Tibial nerve (tissue), 4 donors: ENCODE measurements around the gene RILPL1. TPM values are rescaled to one million over a fixed set of nuclear protein-coding genes. Genes with fewer than 3 reads are reported as not detected.

Experiments
- DNase-seq, 2 donors: peaks; one replicate each; pipeline ENCODE4 v3.0.0-alpha.2; 2019; ENCODE audit warnings: low spot score in 2 of 2
- H3K27ac ChIP-seq, 4 donors: fragments of 200-600 bp; sonication (generic) in 3 of 4; one replicate each; pipeline ENCODE4 v1.5.1; 2017 to 2019; ENCODE audit warnings: mild to moderate bottlenecking in 1 of 4
- H3K27me3 ChIP-seq, 2 donors: fragments of 200-600 bp; sonication (generic) in 1 of 2; one replicate each; pipeline versions ENCODE4 v1.5.1 to v1.6.0; 2017 to 2019
- H3K36me3 ChIP-seq, 3 donors: fragments of 200-600 bp; sonication (generic); one replicate each; pipeline ENCODE4 v1.5.1; 2018 to 2019
- H3K4me1 ChIP-seq, 4 donors: fragments of 200-600 bp; sonication (generic) in 3 of 4; one replicate each; pipeline ENCODE4 v1.5.1; 2017 to 2019
- H3K4me3 ChIP-seq, 4 donors: fragments of 200-600 bp; sonication (generic) in 3 of 4; one replicate each; pipeline ENCODE4 v1.5.1; 2017 to 2019; ENCODE audit warnings: mild to moderate bottlenecking in 1 of 4, moderate library complexity in 1 of 4
- H3K9me3 ChIP-seq, 4 donors: fragments of 200-600 bp; sonication (generic) in 3 of 4; one replicate each; pipeline ENCODE4 v1.5.1; 2017 to 2019
- CTCF ChIP-seq, 5 experiments: fragments of 200-600 bp in 3 of 5; fragments of 450-650 bp in 2 of 5; sonication (generic) in 3 of 5; IDR thresholded peaks; one replicate each; pipeline ENCODE4 v1.5.1; 2016 to 2019; ENCODE audit warnings: antibody characterized with exemption in 5 of 5, mild to moderate bottlenecking in 3 of 5, moderate library complexity in 2 of 5
- EP300 ChIP-seq, 2 donors: sonication (generic); formaldehyde crosslinking; IDR thresholded peaks; one replicate each; pipeline ENCODE4 v1.6.1; 2017; ENCODE audit warnings: antibody characterized with exemption in 2 of 2, mild to moderate bottlenecking in 1 of 2
- POLR2A ChIP-seq, 2 donors: fragments of 450-650 bp; IDR thresholded peaks; one replicate each; pipeline ENCODE4 v1.6.1; 2017; ENCODE audit warnings: antibody characterized with exemption in 2 of 2, mild to moderate bottlenecking in 2 of 2, moderate library complexity in 2 of 2
- WGBS, 2 donors: methylation state at CpG; one replicate each; pipeline ENCODE4 v1.1.5; 2018; 5-methylcytosine and 5-hydroxymethylcytosine counted together
- total RNA-seq, 4 donors: library from RNA; depleted of rRNA; stranded (reverse); fragments of >200 nt; gene quantifications; one replicate each; pipeline ENCODE4 v1.1.0, GENCODE V29; 2016

Gene RILPL1
- total RNA-seq, 4 donors from 2014 or later, result 11.8 to 24.3 (median 16.0) TPM

DNA sequence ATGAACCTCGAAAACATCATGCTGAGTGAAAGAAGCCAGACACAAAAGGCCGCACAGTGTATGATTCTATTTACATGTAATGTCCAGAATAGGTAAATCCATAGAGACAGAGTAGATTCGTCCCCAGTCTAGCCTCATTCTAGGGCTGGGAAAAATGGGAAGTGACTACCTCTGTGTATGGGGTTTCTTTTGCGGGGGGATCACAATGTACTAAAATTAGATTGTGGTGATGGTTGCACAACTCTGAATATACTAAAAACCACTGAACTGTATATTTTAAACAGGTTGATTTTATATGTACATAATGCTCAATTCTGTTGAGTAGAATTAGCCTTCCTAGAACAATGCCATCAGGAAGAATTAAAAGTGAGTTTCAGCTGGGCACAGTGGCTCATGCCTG lies 90.7 kb downstream of the RILPL1 start:
- Histone ChIP-seq H3K9me3 (no peaks in the 10 kb centered on the region), H3K36me3 (no peaks in the 10 kb centered on the region), H3K4me3 (no peak overlapping the region), H3K27me3 (no peaks in the 10 kb centered on the region), H3K27ac (no peak overlapping the region), H3K4me1 (peaks cover 0 to 30% (median 16%) of the 10 kb centered on the region in 4 donors)
- no peak for TF ChIP-seq CTCF (IDR thresholded peaks at IDR 0.05)
- no peak for TF ChIP-seq EP300 (IDR thresholded peaks at IDR 0.05)
- no peak for TF ChIP-seq POLR2A (IDR thresholded peaks at IDR 0.05)
- 80 to 84% methylated on average over 4 of the region's 4 CpGs for WGBS, 2 donors
- no peak for DNase-seq

DNA sequence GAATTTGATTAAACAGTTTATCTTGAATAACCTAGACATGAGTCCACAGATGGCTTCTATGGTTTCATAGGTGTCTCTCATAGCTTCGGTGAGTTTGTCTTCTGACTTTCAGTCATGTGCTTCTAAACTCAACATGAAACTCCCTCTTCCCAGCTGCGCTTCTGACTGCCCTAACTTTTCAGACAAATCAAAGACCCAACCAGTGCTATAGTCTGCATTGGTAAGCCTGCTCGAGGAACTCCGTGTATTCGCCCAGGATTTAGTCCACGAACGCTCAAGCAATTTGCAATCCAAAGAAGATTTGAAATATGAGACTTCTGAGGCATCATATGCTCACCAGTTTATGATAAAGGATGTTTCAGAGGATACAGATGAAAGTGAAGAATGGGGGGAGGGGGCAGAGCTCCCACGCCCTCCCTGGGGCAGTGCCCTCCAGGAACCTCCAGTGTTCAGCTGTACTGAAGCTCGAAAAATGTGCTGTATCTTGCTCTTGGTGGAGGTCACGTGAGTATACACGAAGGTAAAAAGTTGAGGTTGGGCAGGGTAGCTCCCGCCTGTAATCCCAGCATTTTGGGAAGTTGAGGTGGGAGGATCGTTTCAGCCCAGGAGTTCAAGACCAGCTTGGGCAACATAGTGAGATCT lies 91.9 kb downstream of the RILPL1 start:
- Histone ChIP-seq H3K27me3 (no peaks in the 10 kb centered on the region), H3K4me1 (peaks cover 0 to 31% (median 18%) of the 10 kb centered on the region in 4 donors), H3K9me3 (no peaks in the 10 kb centered on the region), H3K36me3 (no peaks in the 10 kb centered on the region), H3K4me3 (no peak overlapping the region), H3K27ac (no peak overlapping the region)
- WGBS, 2 donors, result 77 to 84% methylated on average over 13 of the region's 13 CpGs
- TF ChIP-seq POLR2A (IDR thresholded peaks at IDR 0.05) (no peak), CTCF (IDR thresholded peaks at IDR 0.05) (no peak), EP300 (IDR thresholded peaks at IDR 0.05) (no peak)
- no peak for DNase-seq

DNA sequence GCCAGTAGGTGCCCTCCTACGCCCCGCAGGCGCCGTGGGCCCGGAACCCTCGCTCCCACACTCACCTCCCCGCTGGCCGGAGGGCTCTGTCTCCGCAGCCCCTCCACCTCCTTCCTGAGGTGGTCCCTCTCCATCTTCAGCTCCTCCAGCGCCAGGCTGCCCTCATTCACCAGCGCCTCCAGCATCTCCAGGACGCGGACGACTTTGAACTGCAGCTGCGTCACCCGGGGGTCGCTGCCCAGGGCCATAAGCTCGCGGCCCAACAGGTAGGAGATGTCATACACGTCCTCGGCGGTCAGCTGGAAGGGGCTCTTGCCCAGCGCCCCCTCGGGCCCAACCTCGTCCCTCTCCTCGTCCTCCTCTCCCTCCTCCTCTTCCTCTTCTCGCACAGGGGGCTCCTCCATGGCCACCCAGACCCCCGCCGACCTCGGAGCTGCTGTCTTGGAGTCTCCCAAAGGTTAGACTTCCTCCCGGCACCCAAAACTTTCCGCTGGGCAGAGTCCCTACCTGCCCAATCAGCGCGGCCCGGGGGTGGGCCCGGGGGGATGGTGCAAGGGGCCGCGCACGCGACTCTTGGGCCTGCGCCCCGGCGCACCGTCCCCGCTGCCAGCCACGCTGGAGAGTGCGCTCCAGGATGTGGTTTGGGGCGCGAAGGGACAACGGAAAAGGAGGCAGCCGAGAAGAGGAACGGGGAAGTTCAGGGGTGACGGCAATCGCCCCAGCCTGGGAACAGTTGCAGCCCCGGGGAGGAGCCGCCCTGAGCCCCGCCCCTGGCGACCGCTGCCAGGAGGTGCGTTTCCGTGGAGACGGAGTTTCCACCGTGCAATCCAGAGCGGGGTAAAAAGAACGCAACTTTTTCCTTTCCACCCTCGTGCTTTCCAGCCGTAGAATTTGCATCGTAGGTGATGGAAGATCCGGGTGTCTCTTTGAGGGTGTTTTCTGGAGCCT lies 97.2 kb downstream of the RILPL1 start, which contains the start of gene RILPL2:
RILPL2 (minus strand) TSS at position 668 of the 948 bp plus-strand sequence; CDS start at position 404, 264 bp downstream.
- peak; percentile 82 to 83 for DNase-seq
- peaks cover 0 to 2% (median 0%) of the 10 kb centered on the region in 3 donors for H3K36me3 ChIP-seq
- peaks cover 0 to 47% (median 16%) of the 10 kb centered on the region in 4 donors for H3K4me1 ChIP-seq
- H3K4me3 ChIP-seq, result peak within 1 kb of the TSS; percentile 41 to 92 (median 82)
- TF ChIP-seq POLR2A (IDR thresholded peaks at IDR 0.05) (peak in 1 of 2 donors; percentile 64), EP300 (IDR thresholded peaks at IDR 0.05) (peak; percentile 64 to 87), CTCF (IDR thresholded peaks at IDR 0.05) (peak in 1 of 5 experiments; percentile 52)
- no peaks in the 10 kb centered on the region for H3K27me3 ChIP-seq
- no peaks in the 10 kb centered on the region for H3K9me3 ChIP-seq
- peak within 1 kb of the TSS in 3 of 4 donors; percentile 69 to 82 (median 80) for H3K27ac ChIP-seq
- WGBS, 2 donors, result 0 to 1% methylated on average over 60 to 68 of the region's 69 CpGs

DNA sequence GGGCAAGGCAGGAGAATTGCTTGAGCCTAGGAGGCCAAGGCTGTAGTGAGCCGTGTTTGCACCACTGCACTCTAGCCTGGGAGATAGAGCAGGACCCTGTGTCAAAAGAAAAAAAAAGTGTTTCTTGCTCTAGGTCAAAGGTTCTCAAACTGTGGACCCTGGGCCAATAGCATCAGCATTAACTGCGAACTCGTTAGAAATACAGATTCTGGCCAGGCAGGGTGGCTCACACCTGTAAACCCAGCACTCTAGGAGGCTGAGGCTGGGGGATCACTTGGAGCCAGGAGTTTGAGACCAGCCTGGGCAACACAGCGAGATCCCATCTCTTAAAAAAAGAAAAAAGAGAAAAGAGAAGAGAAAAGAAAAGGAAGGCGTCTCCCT lies 97.9 kb downstream of the RILPL1 start:
- Histone ChIP-seq H3K27me3 (no peaks in the 10 kb centered on the region), H3K4me1 (peaks cover 0 to 47% (median 16%) of the 10 kb centered on the region in 4 donors), H3K4me3 (peak overlapping the region; percentile 41 to 92 (median 82)), H3K9me3 (no peaks in the 10 kb centered on the region), H3K27ac (peak overlapping the region in 3 of 4 donors; percentile 68 to 82 (median 80)), H3K36me3 (peaks cover 0 to 8% (median 0%) of the 10 kb centered on the region in 3 donors)
- DNase-seq, result no peak
- TF ChIP-seq CTCF (IDR thresholded peaks at IDR 0.05) (no peak), POLR2A (IDR thresholded peaks at IDR 0.05) (no peak), EP300 (IDR thresholded peaks at IDR 0.05) (no peak)
- 49 to 51% methylated on average over 5 of the region's 5 CpGs for WGBS, 2 donors
